ENCODE data around the gene TM9SF1.

The TM9SF1 gene

DNA sequence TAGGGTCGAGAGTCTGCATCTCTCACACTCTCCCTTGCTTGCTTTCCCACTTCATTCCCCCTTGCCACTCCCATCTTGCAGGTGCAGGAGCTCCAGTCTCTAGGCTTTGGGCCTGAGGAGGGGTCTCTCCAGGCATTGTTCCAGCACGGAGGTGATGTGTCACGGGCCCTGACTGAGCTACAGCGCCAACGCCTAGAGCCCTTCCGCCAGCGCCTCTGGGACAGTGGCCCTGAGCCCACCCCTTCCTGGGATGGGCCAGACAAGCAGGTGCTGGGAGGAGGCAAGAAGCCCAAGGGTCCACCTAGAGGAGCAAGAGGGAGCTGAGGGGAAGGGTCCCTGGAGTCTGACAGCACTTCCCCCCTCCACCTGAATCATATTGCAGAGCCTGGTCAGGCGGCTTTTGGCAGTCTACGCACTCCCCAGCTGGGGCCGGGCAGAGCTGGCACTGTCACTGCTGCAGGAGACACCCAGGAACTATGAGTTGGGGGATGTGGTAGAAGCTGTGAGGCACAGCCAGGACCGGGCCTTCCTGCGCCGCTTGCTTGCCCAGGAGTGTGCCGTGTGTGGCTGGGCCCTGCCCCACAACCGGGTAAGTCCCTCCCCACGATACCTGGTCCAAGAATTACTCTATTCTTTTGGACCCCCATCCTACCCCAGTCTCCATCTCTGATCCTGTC is 43.7 kb downstream of the TM9SF1 start:
- Histone ChIP-seq H3K36me3 (ENCODE audit: control insufficient read depth, insufficient read depth, low read length) (no peaks in the 10 kb centered on the region), H3K4me1 (peaks cover 6% of the 10 kb centered on the region), H3K27me3 (ENCODE audit: control insufficient read depth, insufficient read depth, low read length) (no peaks in the 10 kb centered on the region), H3K9ac (no peak overlapping the region), H3K4me2 (ENCODE audit: low read length) (no peak overlapping the region), H2AFZ (no peak overlapping the region), H3K27ac (no peak overlapping the region), H3K79me2 (peaks cover 17% of the 10 kb centered on the region), H3K4me3 (ENCODE audit: low read depth, low read length) (no peak overlapping the region), H3K9me3 (ENCODE audit: control insufficient read depth, low read length) (no peaks in the 10 kb centered on the region)
- no peak for TF ChIP-seq CTCF (IDR thresholded peaks at IDR 0.05)

DNA sequence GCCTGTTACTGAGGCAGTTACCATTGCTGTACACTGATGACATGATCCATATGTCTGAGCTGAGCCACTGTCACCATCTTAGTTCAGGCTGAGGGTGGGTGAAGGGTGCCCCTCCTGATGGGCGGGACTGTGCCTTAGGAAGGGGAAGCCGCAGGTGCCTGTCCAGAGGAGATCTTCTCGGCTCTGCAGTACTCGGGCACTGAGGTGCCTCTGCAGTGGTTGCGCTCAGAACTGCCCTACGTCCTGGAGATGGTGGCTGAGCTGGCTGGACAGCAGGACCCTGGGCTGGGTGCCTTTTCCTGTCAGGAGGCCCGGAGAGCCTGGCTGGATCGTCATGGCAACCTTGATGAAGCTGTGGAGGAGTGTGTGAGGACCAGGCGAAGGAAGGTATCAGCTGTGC is 44.2 kb downstream of the TM9SF1 start:
- no peaks in the 10 kb centered on the region for H3K9me3 ChIP-seq (ENCODE audit: control insufficient read depth, low read length)
- H3K9ac ChIP-seq, result no peak overlapping the region
- peaks cover 7% of the 10 kb centered on the region for H3K4me1 ChIP-seq
- TF ChIP-seq CTCF (IDR thresholded peaks at IDR 0.05), result no peak
- no peak overlapping the region for H3K4me3 ChIP-seq (ENCODE audit: low read depth, low read length)
- H2AFZ ChIP-seq, result no peak overlapping the region
- H3K27me3 ChIP-seq (ENCODE audit: control insufficient read depth, insufficient read depth, low read length), result no peaks in the 10 kb centered on the region
- H3K27ac ChIP-seq, result no peak overlapping the region
- H3K4me2 ChIP-seq (ENCODE audit: low read length), result no peak overlapping the region
- peaks cover 17% of the 10 kb centered on the region for H3K79me2 ChIP-seq
- no peaks in the 10 kb centered on the region for H3K36me3 ChIP-seq (ENCODE audit: control insufficient read depth, insufficient read depth, low read length)

DNA sequence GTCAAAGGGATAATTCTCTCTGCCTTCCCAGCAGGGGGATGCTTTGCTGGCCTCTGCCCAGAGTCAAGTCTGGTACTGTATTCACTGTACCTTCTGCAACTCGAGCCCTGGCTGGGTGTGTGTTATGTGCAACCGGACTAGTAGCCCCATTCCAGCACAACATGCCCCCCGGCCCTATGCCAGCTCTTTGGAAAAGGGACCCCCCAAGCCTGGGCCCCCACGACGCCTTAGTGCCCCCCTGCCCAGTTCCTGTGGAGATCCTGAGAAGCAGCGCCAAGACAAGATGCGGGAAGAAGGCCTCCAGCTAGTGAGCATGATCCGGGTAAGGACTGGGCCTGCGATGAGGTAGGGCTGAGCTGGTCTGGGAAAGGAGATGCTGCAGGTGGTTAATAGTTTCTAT is 44.7 kb downstream of the TM9SF1 start:
- H3K27ac ChIP-seq, result no peak overlapping the region
- no peaks in the 10 kb centered on the region for H3K36me3 ChIP-seq (ENCODE audit: control insufficient read depth, insufficient read depth, low read length)
- peaks cover 17% of the 10 kb centered on the region for H3K79me2 ChIP-seq
- peaks cover 12% of the 10 kb centered on the region for H3K4me1 ChIP-seq
- H3K9ac ChIP-seq, result no peak overlapping the region
- H3K4me3 ChIP-seq (ENCODE audit: low read depth, low read length), result no peak overlapping the region
- H3K9me3 ChIP-seq (ENCODE audit: control insufficient read depth, low read length), result no peaks in the 10 kb centered on the region
- H3K4me2 ChIP-seq (ENCODE audit: low read length), result no peak overlapping the region
- TF ChIP-seq CTCF (IDR thresholded peaks at IDR 0.05), result no peak
- no peaks in the 10 kb centered on the region for H3K27me3 ChIP-seq (ENCODE audit: control insufficient read depth, insufficient read depth, low read length)
- no peak overlapping the region for H2AFZ ChIP-seq

DNA sequence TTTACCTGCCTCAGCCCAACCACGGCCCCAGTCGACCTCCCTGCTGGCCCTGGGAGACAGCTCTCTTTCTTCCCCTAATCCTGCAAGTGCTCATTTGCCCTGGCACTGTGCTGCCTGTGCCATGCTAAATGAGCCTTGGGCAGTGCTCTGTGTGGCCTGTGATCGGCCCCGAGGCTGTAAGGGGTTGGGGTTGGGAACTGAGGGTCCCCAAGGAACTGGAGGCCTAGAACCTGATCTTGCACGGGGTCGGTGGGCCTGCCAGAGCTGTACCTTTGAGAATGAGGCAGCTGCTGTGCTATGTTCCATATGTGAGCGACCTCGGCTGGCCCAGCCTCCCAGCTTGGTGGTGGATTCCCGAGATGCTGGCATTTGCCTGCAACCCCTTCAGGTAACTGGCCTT is 45.2 kb downstream of the TM9SF1 start:
- Histone ChIP-seq H3K4me2 (ENCODE audit: low read length) (no peak overlapping the region), H3K36me3 (ENCODE audit: control insufficient read depth, insufficient read depth, low read length) (no peaks in the 10 kb centered on the region), H3K4me1 (peaks cover 14% of the 10 kb centered on the region), H3K79me2 (peaks cover 17% of the 10 kb centered on the region), H3K27me3 (ENCODE audit: control insufficient read depth, insufficient read depth, low read length) (no peaks in the 10 kb centered on the region), H3K4me3 (ENCODE audit: low read depth, low read length) (no peak overlapping the region), H3K27ac (no peak overlapping the region), H2AFZ (no peak overlapping the region), H3K9ac (no peak overlapping the region), H3K9me3 (ENCODE audit: control insufficient read depth, low read length) (no peaks in the 10 kb centered on the region)
- TF ChIP-seq CTCF (IDR thresholded peaks at IDR 0.05), result no peak

GRCh38 chr14:24149302-24149969 is 45.8 kb downstream of the TM9SF1 start:
- Histone ChIP-seq H3K36me3 (ENCODE audit: control insufficient read depth, insufficient read depth, low read length) (no peaks in the 10 kb centered on the region), H3K4me2 (ENCODE audit: low read length) (no peak overlapping the region), H3K27ac (no peak overlapping the region), H3K4me1 (peaks cover 14% of the 10 kb centered on the region), H3K79me2 (peaks cover 17% of the 10 kb centered on the region), H3K9ac (no peak overlapping the region), H2AFZ (no peak overlapping the region), H3K27me3 (ENCODE audit: control insufficient read depth, insufficient read depth, low read length) (no peaks in the 10 kb centered on the region), H3K9me3 (ENCODE audit: control insufficient read depth, low read length) (no peaks in the 10 kb centered on the region), H3K4me3 (ENCODE audit: low read depth, low read length) (no peak overlapping the region)
- TF ChIP-seq CTCF (IDR thresholded peaks at IDR 0.05), result no peak
